GM21786 (cell line): ENCODE data around the gene ZNF112.

Experiments
- ATAC-seq: cut with Tn5 transposase; IDR thresholded peaks from one replicate; pipeline ENCODE4 v1.9.1; 2021; ENCODE audit not compliant: unreplicated experiment

The ZNF112 gene

GRCh38 chr19:44282846-44283245 lies 73.6 kb downstream of the ZNF112 start:
- no peak for ATAC-seq

GRCh38 chr19:44280916-44281315 lies 75.6 kb downstream of the ZNF112 start:
- no peak for ATAC-seq

DNA sequence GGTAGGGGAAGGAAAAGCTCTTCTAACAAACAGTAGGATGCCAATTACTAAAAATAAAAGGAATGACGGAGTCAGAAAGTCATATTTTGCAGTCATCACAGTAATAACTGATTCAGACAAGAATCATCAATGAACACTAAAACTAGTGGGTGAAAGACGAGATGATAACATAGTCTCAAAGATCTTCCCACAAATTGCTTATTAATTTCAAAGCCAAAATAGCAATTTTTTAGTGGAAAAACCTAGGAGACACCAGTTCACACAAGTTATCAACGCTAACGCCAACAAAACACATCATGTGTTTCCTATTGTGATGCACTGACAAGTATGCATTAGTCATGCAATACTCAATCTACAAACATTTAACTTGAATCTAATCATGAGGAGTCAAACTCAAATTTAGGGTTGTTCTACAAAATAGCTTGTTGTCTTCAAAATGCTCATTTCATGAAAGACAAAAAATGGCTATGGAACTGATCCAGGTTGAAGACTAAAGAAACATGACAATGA lies 78.2 kb downstream of the ZNF112 start:
- no peak for ATAC-seq

GRCh38 chr19:44277331-44277730 lies 79.1 kb downstream of the ZNF112 start:
- no peak for ATAC-seq
